Astrocyte (in vitro differentiated cells and primary cell): ENCODE results near the gene ARSA. TPM values are rescaled to one million over a fixed set of nuclear protein-coding genes. Genes with fewer than 3 reads are reported as not detected.
A peak's percentile ranks its signal among the peaks of the same experiment; 100 is the strongest.

Experiments
- DNase-seq: peaks from one replicate; pipeline ENCODE4 v3.0.0-alpha.2; 2010; ENCODE audit warnings: low read depth
- FAIRE-seq: peaks from 2 replicates; lab custom pipeline; 2011; peaks lifted over from hg19 to GRCh38; lab: Jason Lieb, UNC
- H2AFZ ChIP-seq: 2 replicates; pipeline ENCODE4 v1.6.0; 2012; ENCODE audit warnings: low read depth, low read length, inconsistent platforms
- H3K27ac ChIP-seq: 2 replicates; pipeline ENCODE4 v1.5.1; 2011; ENCODE audit warnings: low read depth, low read length, inconsistent platforms
- H3K27me3 ChIP-seq: 2 replicates; pipeline ENCODE4 v1.6.0; 2011; ENCODE audit warnings: low read length, inconsistent platforms; ENCODE audit not compliant: insufficient read depth
- H3K36me3 ChIP-seq: 2 replicates; pipeline ENCODE4 v1.5.1; 2011; ENCODE audit warnings: low read length, inconsistent platforms; ENCODE audit not compliant: insufficient read depth
- H3K4me1 ChIP-seq: 2 replicates; pipeline ENCODE4 v1.5.1; 2011; ENCODE audit warnings: low read length, inconsistent platforms; ENCODE audit not compliant: insufficient read depth
- H3K4me2 ChIP-seq: 2 replicates; pipeline ENCODE4 v1.6.0; 2012; ENCODE audit warnings: low read length, inconsistent platforms
- H3K4me3 ChIP-seq: 2 replicates; pipeline ENCODE4 v1.5.1; 2011; ENCODE audit warnings: low read depth, mild to moderate bottlenecking, low read length, inconsistent platforms; ENCODE audit not compliant: insufficient read depth
- H3K79me2 ChIP-seq: 2 replicates; pipeline ENCODE4 v1.6.0; 2012; ENCODE audit warnings: mild to moderate bottlenecking, low read length, inconsistent platforms; ENCODE audit not compliant: insufficient read depth
- H3K9ac ChIP-seq: 2 replicates; pipeline ENCODE4 v1.6.0; 2012; ENCODE audit warnings: mild to moderate bottlenecking, low read length, inconsistent platforms
- H3K9me3 ChIP-seq: 2 replicates; pipeline ENCODE4 v1.5.1; 2012; ENCODE audit warnings: low read depth, mild to moderate bottlenecking, low read length, inconsistent platforms; ENCODE audit not compliant: insufficient read depth
- H4K20me1 ChIP-seq: 2 replicates; pipeline ENCODE4 v1.6.0; 2012; ENCODE audit warnings: low read length, inconsistent platforms; ENCODE audit not compliant: insufficient read depth
- H3K27ac Mint-ChIP-seq: one replicate; pipeline ENCODE4 v1.8.0; 2021; ENCODE audit warnings: mild to moderate bottlenecking, mixed read lengths; ENCODE audit not compliant: unreplicated experiment
- H3K27me3 Mint-ChIP-seq: one replicate; pipeline ENCODE4 v1.8.0; 2021; ENCODE audit warnings: low read depth, mixed read lengths; ENCODE audit not compliant: unreplicated experiment
- H3K36me3 Mint-ChIP-seq: one replicate; pipeline ENCODE4 v1.8.0; 2021; ENCODE audit warnings: low read depth, mixed read lengths; ENCODE audit not compliant: unreplicated experiment
- H3K4me1 Mint-ChIP-seq: one replicate; pipeline ENCODE4 v1.8.0; 2021; ENCODE audit warnings: low read depth, mixed read lengths; ENCODE audit not compliant: unreplicated experiment
- H3K4me3 Mint-ChIP-seq: one replicate; pipeline ENCODE4 v1.8.0; 2021; ENCODE audit warnings: mild to moderate bottlenecking, moderate library complexity, mixed read lengths; ENCODE audit not compliant: unreplicated experiment
- H3K9me3 Mint-ChIP-seq: one replicate; pipeline ENCODE4 v1.8.0; 2021; ENCODE audit warnings: mild to moderate bottlenecking, mixed read lengths; ENCODE audit not compliant: unreplicated experiment
- CTCF ChIP-seq: IDR thresholded peaks from 2 replicates; pipeline ENCODE4 v1.5.1; 2011; ENCODE audit warnings: low read depth, mild to moderate bottlenecking, inconsistent platforms, low read length, moderate library complexity; ENCODE audit not compliant: insufficient read depth
- EZH2 ChIP-seq: IDR thresholded peaks from 2 replicates; pipeline ENCODE4 v1.6.1; 2012; ENCODE audit warnings: mild to moderate bottlenecking, low read length, inconsistent platforms; ENCODE audit not compliant: insufficient read depth
- total RNA-seq: library from RNA; stranded (reverse); gene quantifications from 2 replicates; pipeline ENCODE4 v1.2.1, GENCODE V29; 2021

The ARSA gene
- total RNA-seq, 1 donor from 2014 or later = 25.5 TPM

GRCh38 chr22:50621948-50622722 lies 5.8 kb downstream of the ARSA start:
- no peak overlapping the region for H2AFZ ChIP-seq
- peaks cover 2% of the 10 kb centered on the region for H3K36me3 Mint-ChIP-seq
- TF ChIP-seq CTCF (no peak), EZH2 (no peak)
- no peak overlapping the region for H3K4me3 Mint-ChIP-seq
- H3K36me3 ChIP-seq = no peaks in the 10 kb centered on the region
- no peak overlapping the region for H3K9ac ChIP-seq
- H3K79me2 ChIP-seq = no peaks in the 10 kb centered on the region
- H3K27ac Mint-ChIP-seq = no peak overlapping the region
- H3K9me3 Mint-ChIP-seq = no peaks in the 10 kb centered on the region
- no peak overlapping the region for H3K27ac ChIP-seq
- DNase-seq = no peak
- H3K4me1 Mint-ChIP-seq = peaks cover 5% of the 10 kb centered on the region
- H3K4me1 ChIP-seq = peaks cover under 1% of the 10 kb centered on the region
- no peak overlapping the region for H3K4me3 ChIP-seq
- H3K27me3 ChIP-seq = peaks cover 16% of the 10 kb centered on the region
- no peaks in the 10 kb centered on the region for H3K9me3 ChIP-seq
- peaks cover 15% of the 10 kb centered on the region for H3K27me3 Mint-ChIP-seq
- H3K4me2 ChIP-seq = no peak overlapping the region
- FAIRE-seq = no peak
- H4K20me1 ChIP-seq = peaks cover 9% of the 10 kb centered on the region

- no peaks in the 10 kb centered on the region for H3K79me2 ChIP-seq
- H3K36me3 Mint-ChIP-seq = peaks cover 2% of the 10 kb centered on the region
- DNase-seq = no peak
- no peaks in the 10 kb centered on the region for H3K36me3 ChIP-seq
- H3K27me3 Mint-ChIP-seq = peaks cover 15% of the 10 kb centered on the region
- no peaks in the 10 kb centered on the region for H3K9me3 ChIP-seq
- peak overlapping the region; percentile 28 for H3K27ac Mint-ChIP-seq
- no peak overlapping the region for H3K4me2 ChIP-seq
- H3K4me3 ChIP-seq = no peak overlapping the region
- TF ChIP-seq CTCF (no peak), EZH2 (no peak)
- no peaks in the 10 kb centered on the region for H3K4me1 ChIP-seq
- no peak overlapping the region for H3K27ac ChIP-seq
- FAIRE-seq = no peak
- H3K9me3 Mint-ChIP-seq = no peaks in the 10 kb centered on the region
- H3K9ac ChIP-seq = no peak overlapping the region
- H3K4me1 Mint-ChIP-seq = peaks cover 4% of the 10 kb centered on the region
- peaks cover 9% of the 10 kb centered on the region for H4K20me1 ChIP-seq
- H2AFZ ChIP-seq = no peak overlapping the region
- no peak overlapping the region for H3K4me3 Mint-ChIP-seq
- peaks cover 16% of the 10 kb centered on the region for H3K27me3 ChIP-seq
Observed at GRCh38 chr22:50621356-50621880, 6.5 kb downstream of the ARSA start.
